Measurements from ENCODE around the gene PLVAP. TPM values are rescaled to one million over a fixed set of nuclear protein-coding genes. Genes with fewer than 3 reads are reported as not detected.

Gene PLVAP
- total and polyA plus RNA-seq, 8 donors = 5.8 to 95.1 (median 30.3) TPM

DNA sequence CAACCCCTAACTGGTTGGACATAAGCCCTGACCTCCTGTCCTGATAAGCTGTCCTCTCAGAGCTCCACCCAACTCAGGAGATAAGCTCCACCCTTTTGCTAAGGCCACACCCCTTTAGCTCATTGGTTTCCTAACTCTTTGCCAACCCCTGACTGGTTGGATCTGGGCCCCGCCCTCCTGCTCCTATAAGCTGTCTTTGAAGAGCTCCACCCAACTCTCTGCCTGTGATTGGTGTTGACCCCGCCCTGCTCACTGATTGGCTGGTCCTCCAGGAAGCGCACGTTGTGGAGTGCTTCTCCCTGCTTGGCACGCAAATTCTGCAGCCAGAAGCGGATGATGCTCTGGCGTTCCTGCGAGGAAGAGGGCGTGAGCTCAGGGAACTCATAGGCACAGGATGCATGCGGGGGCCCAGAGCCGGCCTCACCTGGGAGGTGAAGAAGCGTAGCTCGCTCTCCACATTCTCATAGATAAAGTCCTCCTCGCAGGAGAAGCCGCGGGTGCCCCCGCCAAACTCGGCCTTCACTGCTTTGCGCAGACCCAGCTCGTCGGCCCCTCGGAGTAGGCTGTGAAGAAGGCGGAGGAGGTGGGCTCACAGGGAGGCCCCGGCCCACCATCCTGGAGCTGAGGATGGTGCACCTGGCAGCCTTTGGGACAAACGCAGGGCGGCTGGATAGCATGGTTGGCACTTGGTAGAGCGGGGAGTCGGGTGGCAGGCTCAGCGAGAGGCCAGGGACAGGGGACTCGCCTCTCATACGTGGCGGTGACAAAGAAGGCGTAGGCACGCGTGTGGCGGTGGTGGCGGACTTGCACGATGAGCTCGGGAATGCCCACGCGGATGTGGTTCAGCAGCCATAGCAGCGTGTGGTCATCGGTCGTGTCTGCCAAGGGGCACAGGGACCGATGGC, 44.2 kb downstream of the PLVAP start:
- intact Hi-C loops (cut with DNase I; ENCODE audit: low total_unique reads) = no loop called here
- H3K27me3 ChIP-seq = peaks cover 0 to 36% (median 11%) of the 10 kb centered on the region in 3 donors
- no peak overlapping the region for H3K27ac ChIP-seq
- H3K4me3 ChIP-seq = peak overlapping the region in 1 of 4 donors; percentile 83
- H3K4me1 ChIP-seq = peaks cover 34 to 62% (median 51%) of the 10 kb centered on the region in 4 donors
- TF ChIP-seq CTCF (IDR thresholded peaks at IDR 0.05) (no peak), EP300 (IDR thresholded peaks at IDR 0.05) (no peak), POLR2AphosphoS5 (IDR thresholded peaks at IDR 0.05) (no peak), POLR2A (IDR thresholded peaks at IDR 0.05) (no peak)
- no peak for DNase-seq
- H3K36me3 ChIP-seq = peaks cover 0 to 12% (median 6%) of the 10 kb centered on the region in 4 donors
- H3K9me3 ChIP-seq = no peaks in the 10 kb centered on the region
- WGBS, 5 donors = 93 to 97% (median 97%) methylated on average over 37 to 45 of the region's 45 CpGs

GRCh38 chr19:17332360-17332676, 44.8 kb downstream of the PLVAP start:
- DNase-seq = no peak
- H3K27ac ChIP-seq = no peak overlapping the region
- H3K9me3 ChIP-seq = no peaks in the 10 kb centered on the region
- TF ChIP-seq CTCF (IDR thresholded peaks at IDR 0.05) = no peak
- TF ChIP-seq EP300 (IDR thresholded peaks at IDR 0.05) = no peak
- TF ChIP-seq POLR2AphosphoS5 (IDR thresholded peaks at IDR 0.05) = no peak
- TF ChIP-seq POLR2A (IDR thresholded peaks at IDR 0.05) = no peak
- H3K27me3 ChIP-seq = peaks cover 0 to 36% (median 11%) of the 10 kb centered on the region in 3 donors
- no peak overlapping the region for H3K4me3 ChIP-seq
- intact Hi-C loops (cut with DNase I; ENCODE audit: low total_unique reads) = no loop called here
- peaks cover 0 to 12% (median 7%) of the 10 kb centered on the region in 4 donors for H3K36me3 ChIP-seq
- H3K4me1 ChIP-seq = peaks cover 32 to 62% (median 48%) of the 10 kb centered on the region in 4 donors
- WGBS, 5 donors = 88 to 96% (median 93%) methylated on average over 8 of the region's 8 CpGs

GRCh38 chr19:17331045-17331558, 46.0 kb downstream of the PLVAP start:
- TF ChIP-seq EP300 (IDR thresholded peaks at IDR 0.05) (no peak), CTCF (IDR thresholded peaks at IDR 0.05) (no peak), POLR2AphosphoS5 (IDR thresholded peaks at IDR 0.05) (no peak), POLR2A (IDR thresholded peaks at IDR 0.05) (no peak)
- Histone ChIP-seq H3K27me3 (peaks cover 0 to 36% (median 11%) of the 10 kb centered on the region in 3 donors), H3K4me1 (peaks cover 32 to 59% (median 51%) of the 10 kb centered on the region in 4 donors), H3K27ac (no peak overlapping the region), H3K4me3 (no peak overlapping the region), H3K9me3 (no peaks in the 10 kb centered on the region), H3K36me3 (peaks cover 0 to 12% (median 8%) of the 10 kb centered on the region in 4 donors)
- WGBS, 5 donors = 79 to 89% (median 85%) methylated on average over 11 to 13 of the region's 13 CpGs
- no peak for DNase-seq
- intact Hi-C loops (cut with DNase I; ENCODE audit: low total_unique reads) = no loop called here

GRCh38 chr19:17330262-17331044, 46.7 kb downstream of the PLVAP start:
- H3K36me3 ChIP-seq = peaks cover 0 to 12% (median 8%) of the 10 kb centered on the region in 4 donors
- no peak for DNase-seq
- peaks cover 0 to 36% (median 11%) of the 10 kb centered on the region in 3 donors for H3K27me3 ChIP-seq
- intact Hi-C loops (cut with DNase I; ENCODE audit: low total_unique reads) = no loop called here
- H3K27ac ChIP-seq = no peak overlapping the region
- TF ChIP-seq EP300 (IDR thresholded peaks at IDR 0.05) (no peak), POLR2A (IDR thresholded peaks at IDR 0.05) (no peak)
- 91 to 95% (median 93%) methylated on average over 21 to 24 of the region's 24 CpGs for WGBS, 5 donors
- H3K4me3 ChIP-seq = no peak overlapping the region
- H3K4me1 ChIP-seq = peaks cover 28 to 57% (median 45%) of the 10 kb centered on the region in 4 donors
- no peaks in the 10 kb centered on the region for H3K9me3 ChIP-seq

Data from stomach (tissue), 9 donors.